Mesodermal cell (in vitro differentiated cells): Measurements from ENCODE around the gene BAIAP2L2.
A peak's percentile ranks its signal among the peaks of the same experiment; 100 is the strongest.

Source experiments
- H3K27ac ChIP-seq: 2 replicates; pipeline ENCODE4 v1.7.0; 2013; ENCODE audit warnings: mild to moderate bottlenecking, low read depth, low read length, moderate library complexity; ENCODE audit not compliant: severe bottlenecking
- H3K36me3 ChIP-seq: 2 replicates; pipeline ENCODE4 v1.7.1; 2013; ENCODE audit warnings: mild to moderate bottlenecking, low read length, moderate library complexity; ENCODE audit not compliant: control insufficient read depth, insufficient read depth
- H3K4me1 ChIP-seq: one replicate; pipeline ENCODE4 v1.7.1; 2013; ENCODE audit warnings: mild to moderate bottlenecking, low read length; ENCODE audit not compliant: insufficient read depth, control insufficient read depth, poor library complexity, severe bottlenecking
- H3K4me3 ChIP-seq: 2 replicates; pipeline ENCODE4 v1.7.0; 2013; ENCODE audit warnings: low read length, control low read depth, mild to moderate bottlenecking; ENCODE audit not compliant: insufficient read depth, poor library complexity, severe bottlenecking; ENCODE audit errors: extremely low read depth
- H3K9me3 ChIP-seq: 2 replicates; pipeline ENCODE4 v1.7.1; 2013; ENCODE audit warnings: mild to moderate bottlenecking, low read length, moderate library complexity; ENCODE audit not compliant: control insufficient read depth
- WGBS, 2 experiments: methylation state at CpG; one replicate each; pipeline ENCODE4 v1.1.5; 2013; ENCODE audit warnings: missing lambda C conversion rate in 2 of 2; ENCODE audit not compliant: insufficient coverage in 2 of 2; 5-methylcytosine and 5-hydroxymethylcytosine counted together

The BAIAP2L2 gene

DNA sequence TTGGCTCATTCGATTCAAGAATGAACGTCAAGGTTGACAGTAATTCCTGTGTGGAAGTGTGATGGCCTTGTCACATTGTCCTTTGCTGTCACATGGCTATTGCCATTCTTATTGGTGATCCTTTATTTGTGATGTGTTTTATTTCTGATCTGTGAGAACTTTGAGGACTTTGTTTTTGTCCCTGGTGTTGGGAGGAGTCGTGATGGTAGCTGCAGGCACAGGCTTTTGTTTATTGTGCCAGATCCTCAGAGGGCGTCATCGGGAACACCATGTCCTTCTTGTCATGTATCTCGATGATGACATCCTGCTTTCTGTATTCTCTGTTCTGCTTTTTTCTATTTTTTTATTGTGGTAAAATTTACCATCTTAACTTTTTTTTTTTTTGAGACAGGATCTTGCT is 47.7 kb downstream of the BAIAP2L2 start:
- Histone ChIP-seq H3K9me3 (no peaks in the 10 kb centered on the region), H3K27ac (no peak overlapping the region), H3K36me3 (peaks cover 21% of the 10 kb centered on the region), H3K4me3 (no peak overlapping the region), H3K4me1 (no peaks in the 10 kb centered on the region)
- WGBS, 2 experiments: 95 to 100% methylated on average over 3 to 5 of the region's 6 CpGs

DNA sequence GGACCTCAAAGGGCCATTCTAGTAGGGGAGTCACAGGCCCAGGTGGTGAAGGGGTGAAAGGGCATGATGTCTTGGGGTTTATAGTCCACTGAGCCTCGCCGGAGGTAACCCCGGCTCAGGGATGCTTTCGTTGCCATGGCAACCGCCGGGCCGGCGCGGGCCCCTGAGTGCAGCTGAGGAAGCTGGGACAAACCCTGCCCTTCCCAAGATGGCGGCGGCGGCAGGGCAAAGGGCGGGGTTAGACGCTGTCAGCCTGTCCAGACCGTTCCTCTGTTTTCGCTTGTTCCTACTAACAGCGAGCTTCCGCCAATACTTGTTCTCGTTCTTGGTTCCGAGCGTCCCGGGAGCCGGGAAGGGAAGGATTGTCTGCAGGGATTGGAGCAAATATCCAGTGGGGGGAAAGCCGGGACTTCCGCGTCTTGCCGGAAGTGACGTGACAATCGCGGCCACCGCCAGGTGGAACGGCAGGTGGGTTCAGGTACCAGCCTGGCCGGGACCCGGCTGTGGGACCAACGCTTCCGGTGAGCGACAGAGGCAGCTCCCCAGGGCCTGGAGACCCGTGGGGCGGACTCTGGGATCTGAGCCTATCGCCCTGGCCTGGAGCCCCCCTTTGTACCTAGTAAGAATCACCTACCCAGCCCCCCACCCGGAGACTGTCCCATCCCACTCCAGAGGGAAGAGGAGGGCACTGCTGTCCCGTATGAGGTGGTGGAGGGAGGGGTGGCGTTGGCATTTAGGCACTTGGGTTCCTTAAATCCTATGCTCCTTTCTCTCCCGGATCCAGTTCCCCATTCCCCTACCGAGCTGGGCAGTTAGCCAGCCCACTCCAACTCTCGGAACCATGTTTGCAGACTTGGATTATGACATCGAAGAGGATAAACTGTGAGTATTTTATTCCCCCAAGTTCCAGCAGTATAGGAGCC is 53.3 kb downstream of the BAIAP2L2 start, which contains the start of gene PICK1:
Gene PICK1, plus strand, starts transcription at position 436 of the 923 bp plus-strand sequence. Its CDS starts 406 bp downstream, at position 842.
- Histone ChIP-seq H3K36me3 (peaks cover 15% of the 10 kb centered on the region), H3K4me3 (peak within 1 kb of the TSS; percentile 57), H3K4me1 (no peaks in the 10 kb centered on the region), H3K27ac (peak within 1 kb of the TSS; percentile 78), H3K9me3 (no peaks in the 10 kb centered on the region)
- 4 to 6% methylated on average over 38 to 39 of the region's 47 CpGs for WGBS, 2 experiments

DNA sequence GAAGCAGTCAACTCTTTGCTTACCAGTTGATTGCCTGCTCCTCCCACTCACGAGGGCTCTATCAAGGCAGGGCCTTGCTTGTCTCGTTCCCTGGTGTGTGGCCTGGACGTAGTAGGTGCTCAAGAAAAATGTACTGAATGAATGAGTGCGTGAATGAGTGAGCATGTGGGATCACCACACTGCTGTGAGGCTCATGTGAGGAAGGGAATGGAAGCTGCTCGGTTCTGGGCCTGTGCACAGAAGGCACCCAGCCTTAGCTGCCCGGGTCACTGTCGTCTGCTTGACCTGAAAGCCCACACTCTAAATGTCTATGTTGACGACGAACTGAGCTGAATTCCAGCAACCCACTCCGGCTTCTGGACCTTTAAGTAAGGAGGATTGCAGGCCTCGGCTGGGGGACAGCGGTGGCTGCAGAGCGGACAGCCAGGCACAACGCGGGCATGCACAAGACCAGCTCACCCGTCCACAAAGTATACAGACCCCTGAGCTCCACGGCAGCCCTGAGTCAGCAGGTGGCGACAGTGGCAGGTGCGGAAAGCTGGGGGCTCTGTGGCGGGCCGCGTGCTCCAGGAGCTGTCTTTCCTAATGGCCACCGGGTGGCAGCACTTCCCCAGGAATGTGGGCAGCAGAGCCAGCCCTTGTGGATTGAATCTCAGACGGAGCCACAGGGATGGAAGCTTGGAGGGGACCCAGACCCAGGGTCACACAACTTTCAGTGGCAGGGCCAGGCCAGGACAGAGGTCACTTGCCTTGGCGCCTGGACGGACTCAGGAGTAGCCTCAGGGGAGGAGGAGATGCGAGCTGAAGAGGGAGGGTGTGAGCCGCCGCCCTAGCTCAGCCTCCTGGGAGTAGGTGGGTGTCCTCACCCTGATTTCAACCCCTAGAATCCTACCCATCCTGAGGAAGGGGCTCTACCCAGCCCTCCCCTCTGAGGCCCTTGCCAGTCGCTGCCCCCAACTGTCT is 58.3 kb downstream of the BAIAP2L2 start:
- no peak overlapping the region for H3K4me3 ChIP-seq
- H3K36me3 ChIP-seq: no peaks in the 10 kb centered on the region
- 34 to 35% methylated on average over 23 to 24 of the region's 30 CpGs for WGBS, 2 experiments
- H3K9me3 ChIP-seq: no peaks in the 10 kb centered on the region
- H3K4me1 ChIP-seq: no peaks in the 10 kb centered on the region
- H3K27ac ChIP-seq: no peak overlapping the region

DNA sequence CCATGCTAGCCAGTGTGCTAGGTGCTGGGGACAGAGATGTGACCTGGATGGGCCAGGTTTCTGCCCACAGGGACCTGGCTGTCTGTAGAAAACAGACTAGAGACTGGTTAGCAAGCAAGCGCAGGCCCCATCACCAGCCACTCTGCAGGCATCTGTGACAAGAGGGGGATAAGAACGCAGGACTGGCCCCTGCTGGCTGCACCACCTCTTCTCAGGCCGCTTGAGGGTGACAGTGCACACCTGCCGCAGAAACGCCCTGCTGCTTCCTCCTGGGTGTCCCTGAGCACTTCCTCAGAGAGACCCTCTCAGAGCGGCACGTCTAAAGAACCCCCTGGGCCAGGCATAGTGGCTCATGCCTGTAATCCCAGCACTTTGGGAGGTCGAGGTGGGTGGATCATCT is 59.2 kb downstream of the BAIAP2L2 start:
- Histone ChIP-seq H3K9me3 (no peaks in the 10 kb centered on the region), H3K4me1 (no peaks in the 10 kb centered on the region), H3K27ac (no peak overlapping the region), H3K4me3 (no peak overlapping the region), H3K36me3 (no peaks in the 10 kb centered on the region)
- 84 to 92% methylated on average over 5 to 7 of the region's 8 CpGs for WGBS, 2 experiments

DNA sequence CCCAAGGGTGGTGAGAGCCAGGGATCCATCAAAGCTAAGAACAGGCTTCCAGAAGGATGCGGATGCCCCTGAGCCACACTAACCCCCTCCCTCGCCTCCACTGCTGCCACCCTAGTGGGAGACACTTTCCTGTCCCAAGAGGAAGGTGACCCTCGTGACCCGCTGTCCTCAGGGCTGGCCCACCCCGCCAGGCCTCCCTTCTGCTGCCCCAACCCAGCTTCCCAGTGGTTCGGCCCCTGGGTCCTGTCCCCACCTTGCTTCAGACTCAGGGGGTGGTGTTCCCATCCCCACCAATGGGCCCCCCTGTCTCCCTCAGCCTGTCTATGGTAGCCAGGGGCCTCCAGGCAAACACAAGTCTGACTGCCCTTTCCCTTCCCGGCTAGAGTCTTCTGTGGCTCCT is 59.8 kb downstream of the BAIAP2L2 start:
- H3K4me3 ChIP-seq: no peak overlapping the region
- no peaks in the 10 kb centered on the region for H3K9me3 ChIP-seq
- no peaks in the 10 kb centered on the region for H3K4me1 ChIP-seq
- H3K27ac ChIP-seq: no peak overlapping the region
- WGBS, 2 experiments: 93 to 95% methylated on average over 6 to 7 of the region's 7 CpGs
- H3K36me3 ChIP-seq: no peaks in the 10 kb centered on the region

DNA sequence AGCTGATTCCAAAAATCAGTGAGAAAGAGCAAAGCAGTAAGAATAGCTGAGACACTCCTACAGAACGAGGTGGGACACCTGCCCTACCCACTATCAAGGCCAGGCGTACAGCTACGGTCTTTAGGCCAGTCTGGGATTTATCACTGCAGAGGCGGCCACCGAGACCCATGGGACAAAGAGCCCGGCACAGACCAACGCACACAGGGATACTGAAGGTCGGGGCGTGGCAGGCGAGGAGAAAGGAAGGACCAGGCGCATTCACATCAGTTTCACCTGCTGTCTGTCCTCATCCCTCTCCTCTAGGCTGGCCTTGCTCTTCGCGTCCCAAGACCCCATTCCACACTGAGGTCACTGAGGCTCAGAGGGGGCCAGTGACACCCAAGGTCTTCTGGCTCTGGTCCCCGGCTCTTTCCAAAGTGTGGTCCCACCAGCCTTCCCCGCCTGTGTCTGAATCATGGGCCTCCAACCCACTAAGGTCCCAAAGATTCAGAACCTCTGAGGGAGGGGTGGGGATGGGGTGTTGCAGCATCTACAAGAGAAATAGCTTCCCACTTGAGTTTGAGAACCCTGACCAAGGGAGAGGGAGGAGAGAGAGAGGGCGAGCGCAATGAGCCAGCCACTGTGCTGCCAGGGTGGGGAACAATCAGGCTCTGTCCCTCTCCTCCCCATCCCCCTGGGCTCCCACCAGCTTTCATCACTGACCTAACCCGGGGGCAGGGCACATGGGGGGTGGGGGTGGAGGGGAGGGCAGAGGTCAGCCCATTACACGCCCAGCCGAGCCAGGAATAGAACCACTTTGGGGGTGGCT is 60.5 kb downstream of the BAIAP2L2 start:
- 92 to 94% methylated on average over 7 to 12 of the region's 20 CpGs for WGBS, 2 experiments
- H3K27ac ChIP-seq: no peak overlapping the region
- no peaks in the 10 kb centered on the region for H3K4me1 ChIP-seq
- H3K4me3 ChIP-seq: no peak overlapping the region
- no peaks in the 10 kb centered on the region for H3K9me3 ChIP-seq
- H3K36me3 ChIP-seq: no peaks in the 10 kb centered on the region

DNA sequence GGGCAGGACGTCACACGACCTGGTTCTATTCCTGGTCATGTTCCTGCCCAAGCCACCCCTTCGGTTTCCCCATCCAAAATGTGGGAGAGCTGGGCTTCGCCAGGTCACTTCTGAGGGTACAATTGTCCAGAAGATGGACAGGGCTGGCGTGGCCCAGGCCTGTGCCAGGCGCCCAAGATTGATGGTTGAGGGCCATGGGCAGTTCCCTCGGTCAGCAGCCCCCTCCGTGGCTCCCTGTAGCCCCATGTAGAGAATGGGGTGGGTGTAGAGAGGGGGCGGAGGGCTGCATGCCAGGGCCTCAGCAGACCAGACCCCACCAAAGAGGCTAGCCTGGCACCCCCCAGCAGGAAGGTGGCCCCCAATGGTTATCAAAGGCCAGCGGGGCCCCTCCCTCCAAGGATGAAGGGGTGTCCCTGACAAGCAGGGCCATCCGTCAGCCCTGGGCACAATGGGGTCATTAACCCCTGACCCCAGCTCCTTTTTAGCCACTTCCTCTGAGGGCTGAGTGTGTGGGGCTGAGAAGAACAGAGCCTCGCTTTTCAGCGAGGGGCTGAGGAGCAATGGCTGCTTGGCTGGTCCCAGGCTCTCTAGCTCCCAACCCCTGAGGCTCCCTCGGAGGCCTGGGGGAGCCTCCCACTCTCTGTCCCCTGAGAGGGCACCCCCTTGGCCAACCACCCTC is 64.3 kb downstream of the BAIAP2L2 start:
- no peaks in the 10 kb centered on the region for H3K9me3 ChIP-seq
- H3K4me3 ChIP-seq: no peak overlapping the region
- H3K36me3 ChIP-seq: no peaks in the 10 kb centered on the region
- 81 to 90% methylated on average over 10 to 11 of the region's 14 CpGs for WGBS, 2 experiments
- H3K27ac ChIP-seq: peak overlapping the region; percentile 65
- H3K4me1 ChIP-seq: peaks cover under 1% of the 10 kb centered on the region

DNA sequence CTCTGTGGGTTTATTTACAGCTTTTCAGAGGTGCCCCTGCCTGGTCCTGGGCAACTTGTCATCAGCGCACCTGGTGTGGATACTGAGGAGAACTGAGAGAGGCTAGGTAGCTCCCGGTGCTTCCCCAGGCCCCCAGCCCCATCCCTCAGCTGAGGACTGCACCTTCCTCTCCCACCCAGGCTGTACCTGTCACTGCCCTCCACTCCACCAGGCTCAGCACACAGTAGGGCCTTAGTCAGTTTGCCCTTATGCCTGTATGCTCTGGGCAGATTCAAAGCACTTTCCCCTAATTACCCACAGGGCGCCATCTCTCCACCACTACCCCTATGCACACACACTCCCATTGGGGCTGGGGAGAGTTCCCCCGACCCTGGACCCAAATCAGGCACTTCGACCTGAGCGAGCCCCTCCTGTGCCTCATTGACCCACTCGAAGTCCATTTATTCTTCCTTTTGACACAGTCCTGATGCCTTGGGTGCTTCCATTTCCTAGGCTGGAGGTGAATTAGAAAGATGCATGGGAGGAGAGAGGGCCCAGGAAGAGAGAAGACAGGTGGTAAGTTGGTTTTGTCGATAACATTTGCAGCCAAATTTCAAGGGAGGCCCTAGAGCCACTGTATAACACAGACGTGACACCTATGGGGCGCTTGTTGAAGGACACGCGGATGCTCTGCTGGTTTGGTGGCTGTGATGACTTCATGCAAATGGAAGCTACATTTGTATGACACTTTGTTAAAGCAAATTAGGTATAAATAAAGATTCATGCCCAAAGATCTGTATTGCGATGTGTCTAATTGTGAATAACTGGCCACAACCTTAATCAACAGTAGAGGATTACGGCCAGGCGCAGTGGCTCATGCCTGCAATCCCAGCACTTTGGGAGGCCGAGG is 67.1 kb downstream of the BAIAP2L2 start:
- no peak overlapping the region for H3K4me3 ChIP-seq
- H3K27ac ChIP-seq: no peak overlapping the region
- no peaks in the 10 kb centered on the region for H3K36me3 ChIP-seq
- WGBS, 2 experiments: 89 to 92% methylated on average over 9 of the region's 16 CpGs
- peaks cover 6% of the 10 kb centered on the region for H3K4me1 ChIP-seq
- no peaks in the 10 kb centered on the region for H3K9me3 ChIP-seq

DNA sequence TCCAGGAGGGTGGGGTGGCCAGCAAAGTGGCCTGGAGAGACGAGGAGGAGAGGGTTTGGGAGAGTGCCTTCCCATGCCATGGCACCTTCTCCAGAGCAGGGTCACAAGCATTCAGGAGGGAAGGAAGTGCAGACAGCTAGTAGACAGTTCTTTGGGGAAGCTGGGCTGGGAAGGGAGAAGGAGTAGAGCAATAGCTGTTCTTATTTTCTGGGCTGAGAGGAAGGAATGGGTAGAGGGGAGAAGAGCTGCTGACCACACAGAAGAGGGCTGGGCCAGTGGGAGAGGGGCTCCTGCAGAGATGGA is 68.0 kb downstream of the BAIAP2L2 start:
- Histone ChIP-seq H3K4me3 (no peak overlapping the region), H3K36me3 (no peaks in the 10 kb centered on the region), H3K4me1 (peaks cover 6% of the 10 kb centered on the region), H3K27ac (no peak overlapping the region), H3K9me3 (no peaks in the 10 kb centered on the region)
- 86 to 90% methylated on average over 1 of the region's 1 CpG for WGBS, 2 experiments
